ENCODE data around the gene FEM1B. TPM values are rescaled to one million over a fixed set of nuclear protein-coding genes. Genes with fewer than 3 reads are reported as not detected.

The FEM1B gene
- polyA plus RNA-seq, 2 of the 4 experiments (the other 2 are of a cell fraction): 19.5 to 59.1 TPM

GRCh38 chr15:68328964-68329363 lies 51.4 kb downstream of the FEM1B start:
- Histone ChIP-seq H3K4me2 (no peak overlapping the region), H3K4me1 (peaks cover 5% of the 10 kb centered on the region), H3K9me3 (no peaks in the 10 kb centered on the region), H3K4me3 (no peak overlapping the region), H3K27ac (no peak overlapping the region)
- ChIA-PET POLR2A (no interaction called here), CTCF (interaction anchor here (0.6 to 1.3 kb wide), 4 partner anchors 17 to 1998 kb away, joined by 3 to 5 read pairs (median 3); no protein-coding TSS in a partner anchor)
- no peak for DNase-seq (ENCODE audit: low read depth in 1 of 2, low spot score in 1 of 2)
- WGBS (ENCODE audit: missing lambda C conversion rate): 77% methylated on average over 3 of the region's 3 CpGs
- FAIRE-seq: no peak
- TF ChIP-seq EHMT2 (IDR thresholded peaks at IDR 0.05; ENCODE audit: low read depth) (no peak), FOSB (CRISPR knock-in tag; IDR thresholded peaks at IDR 0.05) (no peak), SMC3 (IDR thresholded peaks at IDR 0.05) (no peak), ZSCAN20 (CRISPR knock-in tag; IDR thresholded peaks at IDR 0.05) (no peak), GATA3 (IDR thresholded peaks at IDR 0.05; ENCODE audit: borderline replicate concordance) (no peak), EP300 (IDR thresholded peaks at IDR 0.05) (no peak), HMGXB4 (CRISPR knock-in tag; IDR thresholded peaks at IDR 0.05; ENCODE audit: borderline replicate concordance) (no peak), PHF8 (IDR thresholded peaks at IDR 0.05; ENCODE audit: borderline replicate concordance, low read depth) (no peak), CEBPB (IDR thresholded peaks at IDR 0.05) (no peak), JUN (IDR thresholded peaks at IDR 0.05) (no peak), PBX3 (IDR thresholded peaks at IDR 0.05) (no peak)
- ATAC-seq: no peak

- ATAC-seq (no peak), FAIRE-seq (no peak), DNase-seq (ENCODE audit: low read depth in 1 of 2, low spot score in 1 of 2) (no peak)
- no peaks in the 10 kb centered on the region for H3K9me3 ChIP-seq
- H3K27ac ChIP-seq: no peak overlapping the region
- CTCF ChIA-PET: no interaction called here
- TF ChIP-seq TFCP2L1 (CRISPR knock-in tag; IDR thresholded peaks at IDR 0.05) (no peak), HOXB13 (CRISPR knock-in tag; IDR thresholded peaks at IDR 0.05; ENCODE audit: low read depth) (no peak), PHF8 (IDR thresholded peaks at IDR 0.05; ENCODE audit: borderline replicate concordance, low read depth) (no peak), CTCF (IDR thresholded peaks at IDR 0.05) (no peak), ZSCAN20 (CRISPR knock-in tag; IDR thresholded peaks at IDR 0.05) (no peak), ZNF302 (CRISPR knock-in tag; IDR thresholded peaks at IDR 0.05) (no peak), HDAC2 (IDR thresholded peaks at IDR 0.05) (no peak)
- TF ChIP-seq, protein P1, sequence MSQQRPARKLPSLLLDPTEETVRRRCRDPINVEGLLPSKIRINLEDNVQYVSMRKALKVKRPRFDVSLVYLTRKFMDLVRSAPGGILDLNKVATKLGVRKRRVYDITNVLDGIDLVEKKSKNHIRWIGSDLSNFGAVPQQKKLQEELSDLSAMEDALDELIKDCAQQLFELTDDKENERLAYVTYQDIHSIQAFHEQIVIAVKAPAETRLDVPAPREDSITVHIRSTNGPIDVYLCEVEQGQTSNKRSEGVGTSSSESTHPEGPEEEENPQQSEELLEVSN (IDR thresholded peaks at IDR 0.05; ENCODE audit: borderline replicate concordance, low read depth): no peak
- TF ChIP-seq, protein P2, sequence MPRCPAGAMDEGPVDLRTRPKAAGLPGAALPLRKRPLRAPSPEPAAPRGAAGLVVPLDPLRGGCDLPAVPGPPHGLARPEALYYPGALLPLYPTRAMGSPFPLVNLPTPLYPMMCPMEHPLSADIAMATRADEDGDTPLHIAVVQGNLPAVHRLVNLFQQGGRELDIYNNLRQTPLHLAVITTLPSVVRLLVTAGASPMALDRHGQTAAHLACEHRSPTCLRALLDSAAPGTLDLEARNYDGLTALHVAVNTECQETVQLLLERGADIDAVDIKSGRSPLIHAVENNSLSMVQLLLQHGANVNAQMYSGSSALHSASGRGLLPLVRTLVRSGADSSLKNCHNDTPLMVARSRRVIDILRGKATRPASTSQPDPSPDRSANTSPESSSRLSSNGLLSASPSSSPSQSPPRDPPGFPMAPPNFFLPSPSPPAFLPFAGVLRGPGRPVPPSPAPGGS (IDR thresholded peaks at IDR 0.05): no peak
- no peak overlapping the region for H3K4me2 ChIP-seq
- POLR2A ChIA-PET: no interaction called here
- H3K4me1 ChIP-seq: peaks cover 17% of the 10 kb centered on the region
- no peak overlapping the region for H3K4me3 ChIP-seq
- 66% methylated on average over 6 of the region's 6 CpGs for WGBS (ENCODE audit: missing lambda C conversion rate)
Measured at GRCh38 chr15:68330416-68330815, 52.9 kb downstream of the FEM1B start.
